ENCODE measurements around the gene BRD1. TPM values are rescaled to one million over a fixed set of nuclear protein-coding genes. Genes with fewer than 3 reads are reported as not detected.

The BRD1 gene
- total and polyA plus RNA-seq, 2 experiments from 2014 or later: 25.0 to 25.9 TPM

GRCh38 chr22:49856343-49856742 is 28.7 kb upstream of the BRD1 start:
- TF ChIP-seq CTCF (IDR thresholded peaks at IDR 0.05; ENCODE audit: poor library complexity) (no peak), EZH2 (IDR thresholded peaks at IDR 0.05; ENCODE audit: borderline replicate concordance) (no peak), EZH2phosphoT487 (IDR thresholded peaks at IDR 0.05; ENCODE audit: low read depth, severe bottlenecking, unreplicated experiment) (no peak)
- peaks cover 71% of the 10 kb centered on the region for H3K79me2 ChIP-seq
- no peak overlapping the region for H2AFZ ChIP-seq
- peaks cover 26% of the 10 kb centered on the region for H3K4me1 ChIP-seq (ENCODE audit: insufficient read depth)
- H3K36me3 ChIP-seq (replicated peaks; ENCODE audit: insufficient read depth, low read depth): no peaks in the 10 kb centered on the region
- H3K9me2 ChIP-seq (replicated peaks; ENCODE audit: insufficient read depth): no peaks in the 10 kb centered on the region
- peaks cover 52% of the 10 kb centered on the region for H4K20me1 ChIP-seq (ENCODE audit: insufficient read depth, poor library complexity, severe bottlenecking)
- no peak overlapping the region for H3K27ac ChIP-seq
- DNase-seq (ENCODE audit: low spot score): no peak
- H3K4me2 ChIP-seq: peak overlapping the region; percentile 100
- no peak overlapping the region for H3K4me3 ChIP-seq
- H3K9me3 ChIP-seq (ENCODE audit: low read depth): no peaks in the 10 kb centered on the region
- no peaks in the 10 kb centered on the region for H3K27me3 ChIP-seq
- WGBS (ENCODE audit: low lambda C conversion rate, missing lambda C conversion rate): 85% methylated on average over 13 of the region's 23 CpGs

DNA sequence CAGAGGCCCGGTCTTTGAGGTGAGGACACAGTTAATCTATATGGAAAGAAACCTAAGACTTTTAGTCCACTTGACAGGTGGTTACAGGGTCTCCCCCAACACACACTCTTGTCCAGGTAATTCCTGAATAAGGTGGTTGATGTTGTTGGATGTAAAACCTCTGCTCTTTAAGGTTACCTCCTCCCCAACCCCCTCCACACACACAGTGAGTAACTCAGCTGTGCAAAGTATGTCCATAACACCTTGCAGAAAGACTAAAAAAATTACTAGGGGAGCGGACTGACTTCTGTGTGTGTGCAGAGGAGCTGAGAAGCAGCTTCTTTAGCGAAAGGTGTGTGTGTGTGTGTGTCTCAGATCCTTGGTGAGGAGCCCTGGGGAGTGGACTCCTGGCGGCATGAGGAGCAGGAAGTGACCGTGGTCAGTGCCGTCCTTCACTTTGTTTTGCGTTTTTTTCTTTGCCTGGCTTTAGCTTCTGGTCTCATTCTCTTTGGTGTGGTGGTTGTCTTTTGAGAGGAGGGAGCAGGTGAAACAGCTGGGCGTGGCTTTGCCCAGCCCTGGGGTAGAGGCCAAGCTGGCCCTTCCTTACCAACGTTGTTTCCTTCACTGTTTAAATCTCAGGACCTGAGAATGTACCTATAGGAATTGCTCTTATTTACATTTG is 27.7 kb upstream of the BRD1 start:
- H4K20me1 ChIP-seq (ENCODE audit: insufficient read depth, poor library complexity, severe bottlenecking): peaks cover 47% of the 10 kb centered on the region
- H3K27ac ChIP-seq: peak overlapping the region; percentile 84
- peak overlapping the region; percentile 100 for H3K4me2 ChIP-seq
- no peaks in the 10 kb centered on the region for H3K9me3 ChIP-seq (ENCODE audit: low read depth)
- TF ChIP-seq CTCF (IDR thresholded peaks at IDR 0.05; ENCODE audit: poor library complexity) (no peak), EZH2 (IDR thresholded peaks at IDR 0.05; ENCODE audit: borderline replicate concordance) (no peak), EZH2phosphoT487 (IDR thresholded peaks at IDR 0.05; ENCODE audit: low read depth, severe bottlenecking, unreplicated experiment) (no peak)
- peak overlapping the region; percentile 97 for H3K4me3 ChIP-seq
- DNase-seq (ENCODE audit: low spot score): peak; percentile 50
- H2AFZ ChIP-seq: no peak overlapping the region
- H3K36me3 ChIP-seq (replicated peaks; ENCODE audit: insufficient read depth, low read depth): no peaks in the 10 kb centered on the region
- no peaks in the 10 kb centered on the region for H3K9me2 ChIP-seq (replicated peaks; ENCODE audit: insufficient read depth)
- peaks cover 26% of the 10 kb centered on the region for H3K4me1 ChIP-seq (ENCODE audit: insufficient read depth)
- peaks cover 4% of the 10 kb centered on the region for H3K27me3 ChIP-seq
- peaks cover 61% of the 10 kb centered on the region for H3K79me2 ChIP-seq
- 44% methylated on average over 9 of the region's 9 CpGs for WGBS (ENCODE audit: low lambda C conversion rate, missing lambda C conversion rate)

GRCh38 chr22:49853981-49854831 is 26.5 kb upstream of the BRD1 start:
- H3K27ac ChIP-seq: peak overlapping the region; percentile 84
- H3K79me2 ChIP-seq: peaks cover 49% of the 10 kb centered on the region
- peaks cover 16% of the 10 kb centered on the region for H3K27me3 ChIP-seq
- H3K4me1 ChIP-seq (ENCODE audit: insufficient read depth): peaks cover 32% of the 10 kb centered on the region
- no peak for TF ChIP-seq CTCF (IDR thresholded peaks at IDR 0.05; ENCODE audit: poor library complexity)
- no peak for TF ChIP-seq EZH2phosphoT487 (IDR thresholded peaks at IDR 0.05; ENCODE audit: low read depth, severe bottlenecking, unreplicated experiment)
- TF ChIP-seq EZH2 (IDR thresholded peaks at IDR 0.05; ENCODE audit: borderline replicate concordance): no peak
- WGBS (ENCODE audit: low lambda C conversion rate, missing lambda C conversion rate): 2% methylated on average over 30 of the region's 101 CpGs
- peak; percentile 59 for DNase-seq (ENCODE audit: low spot score)
- no peaks in the 10 kb centered on the region for H3K36me3 ChIP-seq (replicated peaks; ENCODE audit: insufficient read depth, low read depth)
- H3K4me2 ChIP-seq: peak overlapping the region; percentile 100
- peaks cover 42% of the 10 kb centered on the region for H4K20me1 ChIP-seq (ENCODE audit: insufficient read depth, poor library complexity, severe bottlenecking)
- H3K9me2 ChIP-seq (replicated peaks; ENCODE audit: insufficient read depth): no peaks in the 10 kb centered on the region
- H3K4me3 ChIP-seq: peak overlapping the region; percentile 97
- H3K9me3 ChIP-seq (ENCODE audit: low read depth): no peaks in the 10 kb centered on the region
- H2AFZ ChIP-seq: peak overlapping the region; percentile 69
